PFSK-1 (cell line): ENCODE measurements around the gene DCAF8.

Source experiments
- FOXP2 ChIP-seq: optimal IDR thresholded peaks from 2 replicates; pipeline ENCODE3; 2011; ENCODE audit warnings: borderline replicate concordance, control low read depth, inconsistent platforms; ENCODE audit not compliant: insufficient read depth; ENCODE audit errors: extremely low read length, extremely low read depth
- POLR2AphosphoS5 ChIP-seq: IDR thresholded peaks from 2 replicates; pipeline ENCODE4 v1.6.1; 2012; ENCODE audit warnings: low read depth, mild to moderate bottlenecking, control low read depth, low read length, moderate library complexity
- SIN3A ChIP-seq: IDR thresholded peaks from 2 replicates; pipeline ENCODE4 v1.6.1; 2012; ENCODE audit warnings: mild to moderate bottlenecking, low read length, moderate library complexity, borderline replicate concordance; ENCODE audit not compliant: insufficient read depth
- TAF1 ChIP-seq: IDR thresholded peaks from 2 replicates; pipeline ENCODE4 v1.6.1; 2012; ENCODE audit warnings: low read length, control low read depth, borderline replicate concordance; ENCODE audit not compliant: insufficient read depth
- TF ChIP-seq, protein P1 (sequence below), 2 experiments: IDR thresholded peaks; 2 replicates each; pipeline versions ENCODE4 v1.6.1 to v1.8.0; 2011 to 2012; ENCODE audit warnings: low read depth in 2 of 2, low read length in 2 of 2, control low read depth in 1 of 2, inconsistent platforms in 1 of 2, mild to moderate bottlenecking in 1 of 2, moderate library complexity in 1 of 2; ENCODE audit not compliant: insufficient read depth in 1 of 2

The DCAF8 gene

DNA sequence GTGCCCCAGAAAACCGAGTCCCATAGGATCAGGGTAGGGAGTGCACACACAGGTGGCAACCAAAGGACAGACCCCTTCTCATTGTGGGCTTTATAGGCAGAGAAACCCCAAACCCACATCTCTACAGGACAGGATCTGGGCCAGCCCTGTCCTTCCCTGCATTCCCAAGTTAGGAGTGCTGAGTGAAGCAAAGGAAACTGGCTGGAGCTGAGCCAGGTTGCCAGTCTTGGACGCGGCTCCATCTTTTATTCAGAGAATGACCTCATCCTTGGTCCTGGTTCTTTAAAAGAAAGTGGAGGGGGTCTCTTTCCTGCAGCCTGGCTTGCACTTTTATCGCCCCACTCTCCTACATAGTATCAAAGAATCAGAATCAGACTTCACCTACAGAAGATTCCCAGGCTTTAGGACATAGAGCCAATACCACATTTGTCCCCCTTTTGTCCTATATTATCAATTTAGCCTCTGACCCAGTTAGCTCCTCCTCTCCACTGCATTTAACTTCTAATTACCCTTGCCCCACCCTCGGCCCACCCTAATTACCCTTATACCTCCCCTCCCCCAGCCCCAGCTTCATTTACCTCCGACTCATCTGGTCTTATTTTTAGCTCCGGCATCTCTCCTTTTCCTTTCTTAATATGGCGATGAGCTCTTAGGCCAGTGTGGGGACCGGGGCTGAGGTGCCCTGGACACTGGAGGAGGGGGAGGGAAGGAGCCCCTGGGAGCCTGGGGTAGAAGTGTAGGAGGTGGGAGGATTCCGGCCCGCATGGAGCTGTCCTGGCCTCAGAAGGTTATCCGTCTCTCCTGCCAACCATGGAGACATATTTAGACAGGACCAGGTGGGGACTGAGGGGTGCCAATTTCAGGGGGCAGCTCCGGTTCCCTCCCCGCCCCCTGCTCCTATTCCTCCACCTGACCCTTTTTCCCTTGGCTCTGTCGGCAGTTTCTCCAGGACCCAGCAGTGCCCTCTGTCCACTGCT is 72.4 kb downstream of the DCAF8 start, which contains the start of gene CASQ1:
Gene CASQ1 (plus strand): TSS at position 927 of the 977 bp plus-strand sequence. CDS start 177 bp downstream, outside the sequence.
- TF ChIP-seq SIN3A = no peak
- no peak for TF ChIP-seq TAF1
- no peak for TF ChIP-seq FOXP2
- TF ChIP-seq POLR2AphosphoS5 = no peak
- TF ChIP-seq, protein P1, sequence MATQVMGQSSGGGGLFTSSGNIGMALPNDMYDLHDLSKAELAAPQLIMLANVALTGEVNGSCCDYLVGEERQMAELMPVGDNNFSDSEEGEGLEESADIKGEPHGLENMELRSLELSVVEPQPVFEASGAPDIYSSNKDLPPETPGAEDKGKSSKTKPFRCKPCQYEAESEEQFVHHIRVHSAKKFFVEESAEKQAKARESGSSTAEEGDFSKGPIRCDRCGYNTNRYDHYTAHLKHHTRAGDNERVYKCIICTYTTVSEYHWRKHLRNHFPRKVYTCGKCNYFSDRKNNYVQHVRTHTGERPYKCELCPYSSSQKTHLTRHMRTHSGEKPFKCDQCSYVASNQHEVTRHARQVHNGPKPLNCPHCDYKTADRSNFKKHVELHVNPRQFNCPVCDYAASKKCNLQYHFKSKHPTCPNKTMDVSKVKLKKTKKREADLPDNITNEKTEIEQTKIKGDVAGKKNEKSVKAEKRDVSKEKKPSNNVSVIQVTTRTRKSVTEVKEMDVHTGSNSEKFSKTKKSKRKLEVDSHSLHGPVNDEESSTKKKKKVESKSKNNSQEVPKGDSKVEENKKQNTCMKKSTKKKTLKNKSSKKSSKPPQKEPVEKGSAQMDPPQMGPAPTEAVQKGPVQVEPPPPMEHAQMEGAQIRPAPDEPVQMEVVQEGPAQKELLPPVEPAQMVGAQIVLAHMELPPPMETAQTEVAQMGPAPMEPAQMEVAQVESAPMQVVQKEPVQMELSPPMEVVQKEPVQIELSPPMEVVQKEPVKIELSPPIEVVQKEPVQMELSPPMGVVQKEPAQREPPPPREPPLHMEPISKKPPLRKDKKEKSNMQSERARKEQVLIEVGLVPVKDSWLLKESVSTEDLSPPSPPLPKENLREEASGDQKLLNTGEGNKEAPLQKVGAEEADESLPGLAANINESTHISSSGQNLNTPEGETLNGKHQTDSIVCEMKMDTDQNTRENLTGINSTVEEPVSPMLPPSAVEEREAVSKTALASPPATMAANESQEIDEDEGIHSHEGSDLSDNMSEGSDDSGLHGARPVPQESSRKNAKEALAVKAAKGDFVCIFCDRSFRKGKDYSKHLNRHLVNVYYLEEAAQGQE (IDR thresholded peaks at IDR 0.05; ENCODE audit: insufficient read depth in 1 of 2, low read depth in 2 of 2, low read length in 2 of 2) = no peak

DNA sequence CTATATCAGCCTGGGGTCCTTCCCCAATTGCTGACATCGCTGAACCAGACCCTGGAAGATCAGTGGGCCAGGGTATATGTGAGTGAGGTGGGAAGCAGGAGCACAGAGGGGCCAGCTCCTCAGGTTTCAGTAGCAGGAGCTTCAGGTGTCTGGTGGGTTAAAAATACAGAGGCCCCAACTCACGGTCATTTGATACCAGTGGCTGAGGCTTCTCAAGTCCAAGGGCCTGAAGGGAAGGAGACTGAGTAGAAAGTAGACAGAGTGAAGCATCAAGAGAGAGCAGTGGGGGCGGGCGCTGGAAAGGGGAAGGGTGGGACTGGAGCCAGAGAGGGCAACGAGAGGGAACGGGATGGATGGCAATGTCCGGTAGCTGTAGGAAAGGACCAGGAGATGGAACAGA is 74.0 kb downstream of the DCAF8 start:
- no peak for TF ChIP-seq POLR2AphosphoS5
- no peak for TF ChIP-seq TAF1
- TF ChIP-seq FOXP2 = no peak
- TF ChIP-seq, protein P1 (IDR thresholded peaks at IDR 0.05; ENCODE audit: insufficient read depth in 1 of 2, low read depth in 2 of 2, low read length in 2 of 2) = no peak
- TF ChIP-seq SIN3A = no peak

DNA sequence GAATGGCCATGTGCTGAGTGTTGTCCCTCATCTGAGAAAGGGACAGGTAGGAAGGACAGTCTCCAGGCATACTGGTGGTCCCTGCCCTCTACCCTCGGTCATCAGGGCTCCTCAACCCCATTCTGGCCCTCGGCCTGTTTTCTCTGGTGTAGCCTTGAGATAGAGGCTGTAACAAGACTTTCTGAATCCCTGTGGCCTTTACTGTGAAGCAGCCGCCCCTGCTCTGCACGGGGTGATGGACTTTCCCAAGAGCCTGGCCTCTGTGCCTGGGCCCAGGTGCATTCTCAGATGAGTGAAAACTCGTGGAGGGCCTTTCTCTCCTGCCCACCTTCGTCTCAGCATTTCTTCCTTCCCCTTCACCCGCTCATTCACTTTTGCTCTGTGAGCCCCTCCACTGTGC is 74.9 kb downstream of the DCAF8 start:
- TF ChIP-seq, protein P1 (IDR thresholded peaks at IDR 0.05; ENCODE audit: insufficient read depth in 1 of 2, low read depth in 2 of 2, low read length in 2 of 2) = no peak
- TF ChIP-seq POLR2AphosphoS5 (no peak), FOXP2 (no peak)

DNA sequence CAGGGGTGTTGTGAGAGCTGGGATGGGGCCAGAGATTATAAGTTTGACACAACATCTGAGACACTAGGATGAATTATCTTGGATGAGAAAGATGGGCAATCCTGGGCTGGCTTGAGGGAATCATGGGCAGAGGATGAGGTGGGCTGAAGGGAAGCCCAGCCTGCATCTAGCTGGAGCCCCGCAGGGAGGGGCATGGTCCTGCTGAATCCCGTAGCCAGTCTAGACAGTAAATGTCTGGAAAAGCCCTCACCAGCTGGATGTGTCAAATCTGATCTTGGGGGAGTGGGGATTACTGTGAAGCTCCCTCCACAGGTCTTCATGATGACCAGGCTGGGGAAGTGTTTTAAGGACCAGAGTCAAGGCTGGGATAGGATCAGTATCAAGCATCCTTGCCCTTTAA is 75.6 kb downstream of the DCAF8 start:
- TF ChIP-seq SIN3A (no peak), FOXP2 (no peak), POLR2AphosphoS5 (no peak), TAF1 (no peak)
- TF ChIP-seq, protein P1 (IDR thresholded peaks at IDR 0.05; ENCODE audit: insufficient read depth in 1 of 2, low read depth in 2 of 2, low read length in 2 of 2) = no peak
